Urinary bladder (tissue), 4 donors: Measurements from ENCODE around the gene C3orf38. TPM values are rescaled to one million over a fixed set of nuclear protein-coding genes. Genes with fewer than 3 reads are reported as not detected.
"Not testable (repeated sequence)": the region's sequence is repeated elsewhere in the genome, so short reads cannot be mapped to it uniquely, and the experiment has no call there.

Experiments used
- DNase-seq: peaks from one replicate; pipeline ENCODE4 v3.0.0-alpha.2; 2015; ENCODE audit errors: extremely low spot score
- H3K27ac ChIP-seq: one replicate; pipeline ENCODE4 v1.5.1; 2013; ENCODE audit warnings: low read depth, mild to moderate bottlenecking, moderate library complexity
- H3K36me3 ChIP-seq: one replicate; pipeline ENCODE4 v1.6.1; 2013; ENCODE audit warnings: mild to moderate bottlenecking, moderate library complexity; ENCODE audit not compliant: insufficient read depth
- H3K4me1 ChIP-seq: one replicate; pipeline ENCODE4 v1.6.1; 2013; ENCODE audit warnings: mild to moderate bottlenecking, moderate library complexity; ENCODE audit not compliant: insufficient read depth
- H3K4me3 ChIP-seq: one replicate; pipeline ENCODE4 v1.5.1; 2013; ENCODE audit warnings: low read depth, low read length
- WGBS: extraction: QIAGEN DNeasy Blood & Tissue Kit; methylation state at CpG from one replicate; pipeline ENCODE4 v1.1.7; 2013; 5-methylcytosine and 5-hydroxymethylcytosine counted together
- polyA plus RNA-seq: library from polyadenylated mRNA; stranded (reverse); fragments of 200-250 nt; gene quantifications from one replicate; pipeline ENCODE4 v1.2.3, GENCODE V29; 2013
- total RNA-seq: library from RNA; depleted of rRNA; stranded (reverse); fragments of >200 nt; gene quantifications from one replicate; pipeline ENCODE4 v1.2.3, GENCODE V29; 2014
- donor health status: healthy with polysubstance abuse.
- donor health status: healthy.

Gene C3orf38
- total and polyA plus RNA-seq, 2 donors, result 7.7 to 60.5 TPM

- not testable (repeated sequence) for H3K27ac ChIP-seq, DNase-seq, H3K36me3 ChIP-seq, H3K4me1 ChIP-seq, H3K4me3 ChIP-seq
- WGBS, result 86% methylated on average over 9 of the region's 9 CpGs
These were observed 32.6 kb downstream of the C3orf38 start for GRCh38 chr3:88182165-88182918.

DNA sequence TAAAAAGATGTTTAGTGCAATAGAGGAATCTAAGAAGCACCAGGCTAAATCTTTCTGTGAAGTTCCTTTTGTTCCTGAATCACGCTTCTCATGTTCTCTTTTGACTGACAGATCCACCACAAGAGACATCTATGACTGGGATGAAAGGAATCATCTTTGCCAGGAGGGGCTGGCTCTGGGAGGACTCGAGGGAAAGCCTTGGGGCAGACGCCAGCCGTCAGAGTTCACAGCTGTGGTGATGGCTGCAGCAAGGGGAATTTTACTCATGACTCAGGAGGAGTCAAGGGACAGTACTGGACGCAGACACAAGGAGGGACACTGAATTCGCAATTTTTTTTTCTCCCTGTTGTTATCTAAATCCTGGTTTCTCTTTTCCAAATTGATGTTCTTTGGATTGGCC lies 38.7 kb downstream of the C3orf38 start:
- no peak overlapping the region for H3K4me3 ChIP-seq
- no peaks in the 10 kb centered on the region for H3K36me3 ChIP-seq
- WGBS, result 81% methylated on average over 6 of the region's 6 CpGs
- H3K27ac ChIP-seq, result no peak overlapping the region
- no peaks in the 10 kb centered on the region for H3K4me1 ChIP-seq
- DNase-seq, result no peak

GRCh38 chr3:88189361-88189810 lies 39.6 kb downstream of the C3orf38 start:
- no peak for DNase-seq
- no peak overlapping the region for H3K4me3 ChIP-seq
- no peaks in the 10 kb centered on the region for H3K4me1 ChIP-seq
- H3K27ac ChIP-seq, result no peak overlapping the region
- WGBS, result 95% methylated on average over 11 of the region's 11 CpGs
- H3K36me3 ChIP-seq, result no peaks in the 10 kb centered on the region

GRCh38 chr3:88191872-88192409 lies 42.2 kb downstream of the C3orf38 start:
- H3K4me3 ChIP-seq, result no peak overlapping the region
- no peaks in the 10 kb centered on the region for H3K4me1 ChIP-seq
- DNase-seq, result no peak
- H3K36me3 ChIP-seq, result no peaks in the 10 kb centered on the region
- no peak overlapping the region for H3K27ac ChIP-seq
- WGBS, result 81% methylated on average over 4 of the region's 4 CpGs

DNA sequence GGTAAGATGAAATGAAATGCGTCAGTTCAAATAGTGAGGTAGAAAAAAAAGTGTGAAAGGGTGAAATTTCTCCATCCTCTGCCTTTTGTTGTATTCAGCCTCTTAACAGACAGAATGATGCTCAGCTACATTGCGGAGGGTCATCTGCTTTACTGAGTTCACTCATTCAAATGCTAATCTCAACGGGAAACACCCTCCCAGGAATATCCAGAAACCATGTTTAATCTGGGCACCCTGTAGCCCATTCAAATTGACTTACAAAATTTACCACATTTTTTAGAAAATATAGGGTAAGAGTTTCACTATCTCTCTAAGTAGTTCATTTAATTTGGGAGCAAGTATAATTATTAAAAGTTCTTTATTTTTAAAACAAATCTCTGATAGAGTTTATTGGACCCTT lies 42.9 kb downstream of the C3orf38 start:
- Histone ChIP-seq H3K4me3 (no peak overlapping the region), H3K4me1 (no peaks in the 10 kb centered on the region), H3K27ac (no peak overlapping the region), H3K36me3 (no peaks in the 10 kb centered on the region)
- WGBS, result 71% methylated on average over 3 of the region's 3 CpGs
- no peak for DNase-seq

- Histone ChIP-seq H3K27ac (no peak overlapping the region), H3K36me3 (no peaks in the 10 kb centered on the region), H3K4me1 (no peaks in the 10 kb centered on the region), H3K4me3 (no peak overlapping the region)
- WGBS, result 95% methylated on average over 2 of the region's 2 CpGs
- no peak for DNase-seq
These were observed 46.2 kb downstream of the C3orf38 start for GRCh38 chr3:88195951-88196434.

- DNase-seq, result no peak
- 40% methylated on average over 1 of the region's 1 CpG for WGBS
- Histone ChIP-seq H3K4me1 (no peaks in the 10 kb centered on the region), H3K4me3 (no peak overlapping the region), H3K27ac (no peak overlapping the region), H3K36me3 (no peaks in the 10 kb centered on the region)
These were observed 48.4 kb downstream of the C3orf38 start for GRCh38 chr3:88198121-88198520.

- no peaks in the 10 kb centered on the region for H3K36me3 ChIP-seq
- no peaks in the 10 kb centered on the region for H3K4me1 ChIP-seq
- no peak overlapping the region for H3K4me3 ChIP-seq
- peak; percentile 47 for DNase-seq
- 15% methylated on average over 5 of the region's 5 CpGs for WGBS
- H3K27ac ChIP-seq, result no peak overlapping the region
These were observed 53.9 kb downstream of the C3orf38 start for GRCh38 chr3:88203642-88204055.

Other genes with a start within 250 kb of the C3orf38 start
- gene CGGBP1, start 91.0 kb upstream of the C3orf38 start, total RNA-seq, result 138 TPM
- 48.7 TPM for gene CGGBP1, start 91.0 kb upstream of the C3orf38 start, polyA plus RNA-seq
- 54.7 TPM for gene ZNF654, start 90.7 kb upstream of the C3orf38 start, total RNA-seq
- 6.2 TPM for gene ZNF654, start 90.7 kb upstream of the C3orf38 start, polyA plus RNA-seq